DND-41 (cell line): ENCODE measurements around the gene RASL10B.
A peak's percentile ranks its signal among the peaks of the same experiment; 100 is the strongest.

ENCODE experiments used
- ATAC-seq: fragments of 200-7000 bp; cut with Tn5 transposase; 3 replicates; pipeline ENCODE4 v1.9.1; 2021; ENCODE audit warnings: low read depth; ENCODE audit not compliant: insufficient read depth
- DNase-seq: peaks from one replicate; pipeline ENCODE4 v3.0.0-alpha.2; 2020
- H2AFZ ChIP-seq: 2 replicates; pipeline ENCODE4 v1.6.0; 2012; ENCODE audit warnings: low read depth, low read length
- H3K27ac ChIP-seq: 2 replicates; pipeline ENCODE4 v1.5.1; 2012; ENCODE audit warnings: low read length, inconsistent platforms
- H3K27me3 ChIP-seq: fragments of 200-600 bp; sonication (generic); 2 replicates; pipeline ENCODE4 v1.6.0; 2012; ENCODE audit warnings: low read length, mild to moderate bottlenecking, inconsistent platforms; ENCODE audit not compliant: insufficient read depth, poor library complexity
- H3K36me3 ChIP-seq: 2 replicates; pipeline ENCODE4 v1.5.1; 2012; ENCODE audit warnings: low read length, inconsistent platforms; ENCODE audit not compliant: insufficient read depth
- H3K4me1 ChIP-seq: 2 replicates; pipeline ENCODE4 v1.5.1; 2012; ENCODE audit warnings: mild to moderate bottlenecking, low read length; ENCODE audit not compliant: insufficient read depth
- H3K4me2 ChIP-seq: 2 replicates; pipeline ENCODE4 v1.6.0; 2012; ENCODE audit warnings: mild to moderate bottlenecking, moderate library complexity, low read length, inconsistent platforms; ENCODE audit not compliant: insufficient read depth
- H3K4me3 ChIP-seq, 2 experiments: fragments of 200-600 bp in 1 of 2; shearing (Covaris generic) in 1 of 2; 2 replicates each; pipeline ENCODE4 v1.5.1; 2012 to 2016; ENCODE audit warnings: inconsistent platforms in 2 of 2, low read length in 2 of 2, mild to moderate bottlenecking in 2 of 2, low read depth in 1 of 2, moderate library complexity in 1 of 2
- H3K79me2 ChIP-seq: 2 replicates; pipeline ENCODE4 v1.6.0; 2012; ENCODE audit warnings: low read length, inconsistent platforms; ENCODE audit not compliant: insufficient read depth
- H3K9ac ChIP-seq: 2 replicates; pipeline ENCODE4 v1.6.0; 2012; ENCODE audit warnings: low read depth, mild to moderate bottlenecking, inconsistent platforms, low read length, moderate library complexity
- H3K9me3 ChIP-seq: 2 replicates; pipeline ENCODE4 v1.5.1; 2012; ENCODE audit warnings: low read length, moderate library complexity, mild to moderate bottlenecking, inconsistent platforms; ENCODE audit not compliant: insufficient read depth, severe bottlenecking
- H4K20me1 ChIP-seq: 2 replicates; pipeline ENCODE4 v1.6.0; 2012; ENCODE audit warnings: low read length; ENCODE audit not compliant: insufficient read depth
- EZH2 ChIP-seq: IDR thresholded peaks from 3 replicates; pipeline ENCODE4 v1.6.1; 2012; ENCODE audit warnings: borderline replicate concordance, low read depth, mild to moderate bottlenecking, moderate library complexity, low read length, inconsistent platforms; ENCODE audit not compliant: severe bottlenecking
- TF ChIP-seq, protein P1 (sequence below): IDR thresholded peaks from 2 replicates; pipeline ENCODE4 v1.5.1; 2012; ENCODE audit warnings: borderline replicate concordance, low read length, moderate library complexity, mild to moderate bottlenecking; ENCODE audit not compliant: poor library complexity, severe bottlenecking; ENCODE audit errors: extremely low read depth

RASL10B gene

DNA sequence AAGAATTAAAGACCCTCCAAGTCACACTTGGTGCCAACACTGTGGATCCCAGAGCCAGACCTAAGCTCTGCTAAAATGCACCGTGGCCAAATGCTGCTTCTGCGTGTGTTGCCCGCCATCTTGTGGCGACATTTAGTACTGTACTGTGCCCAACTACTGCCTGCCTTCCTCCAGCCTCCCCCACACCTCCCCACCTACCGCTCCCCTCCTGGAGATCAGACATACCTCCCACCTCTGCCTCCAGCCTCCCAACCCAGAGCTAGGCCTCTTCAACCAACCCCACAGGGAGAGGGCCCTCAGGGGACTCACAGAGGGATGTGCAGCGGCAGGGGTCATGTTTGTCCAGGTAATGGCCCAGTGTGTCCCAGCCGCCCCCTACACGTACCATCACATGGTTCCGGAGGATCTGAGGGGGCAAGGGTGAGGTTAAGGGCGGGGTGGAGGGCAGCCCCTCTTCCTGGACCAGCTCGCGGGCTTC lies 16.1 kb downstream of the RASL10B start:
- H3K4me1 ChIP-seq: peaks cover 11% of the 10 kb centered on the region
- no peaks in the 10 kb centered on the region for H3K36me3 ChIP-seq
- ATAC-seq (peak; percentile 93), DNase-seq (peak; percentile 81)
- TF ChIP-seq, protein P1, sequence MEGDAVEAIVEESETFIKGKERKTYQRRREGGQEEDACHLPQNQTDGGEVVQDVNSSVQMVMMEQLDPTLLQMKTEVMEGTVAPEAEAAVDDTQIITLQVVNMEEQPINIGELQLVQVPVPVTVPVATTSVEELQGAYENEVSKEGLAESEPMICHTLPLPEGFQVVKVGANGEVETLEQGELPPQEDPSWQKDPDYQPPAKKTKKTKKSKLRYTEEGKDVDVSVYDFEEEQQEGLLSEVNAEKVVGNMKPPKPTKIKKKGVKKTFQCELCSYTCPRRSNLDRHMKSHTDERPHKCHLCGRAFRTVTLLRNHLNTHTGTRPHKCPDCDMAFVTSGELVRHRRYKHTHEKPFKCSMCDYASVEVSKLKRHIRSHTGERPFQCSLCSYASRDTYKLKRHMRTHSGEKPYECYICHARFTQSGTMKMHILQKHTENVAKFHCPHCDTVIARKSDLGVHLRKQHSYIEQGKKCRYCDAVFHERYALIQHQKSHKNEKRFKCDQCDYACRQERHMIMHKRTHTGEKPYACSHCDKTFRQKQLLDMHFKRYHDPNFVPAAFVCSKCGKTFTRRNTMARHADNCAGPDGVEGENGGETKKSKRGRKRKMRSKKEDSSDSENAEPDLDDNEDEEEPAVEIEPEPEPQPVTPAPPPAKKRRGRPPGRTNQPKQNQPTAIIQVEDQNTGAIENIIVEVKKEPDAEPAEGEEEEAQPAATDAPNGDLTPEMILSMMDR: peak; percentile 96
- TF ChIP-seq EZH2: no peak
- H3K9me3 ChIP-seq: no peaks in the 10 kb centered on the region
- peaks cover 26% of the 10 kb centered on the region for H3K27me3 ChIP-seq
- H3K27ac ChIP-seq: no peak overlapping the region
- H3K4me2 ChIP-seq: no peak overlapping the region
- H4K20me1 ChIP-seq: peaks cover 9% of the 10 kb centered on the region
- H3K79me2 ChIP-seq: no peaks in the 10 kb centered on the region
- no peak overlapping the region for H3K4me3 ChIP-seq
- H2AFZ ChIP-seq: no peak overlapping the region
- no peak overlapping the region for H3K9ac ChIP-seq

DNA sequence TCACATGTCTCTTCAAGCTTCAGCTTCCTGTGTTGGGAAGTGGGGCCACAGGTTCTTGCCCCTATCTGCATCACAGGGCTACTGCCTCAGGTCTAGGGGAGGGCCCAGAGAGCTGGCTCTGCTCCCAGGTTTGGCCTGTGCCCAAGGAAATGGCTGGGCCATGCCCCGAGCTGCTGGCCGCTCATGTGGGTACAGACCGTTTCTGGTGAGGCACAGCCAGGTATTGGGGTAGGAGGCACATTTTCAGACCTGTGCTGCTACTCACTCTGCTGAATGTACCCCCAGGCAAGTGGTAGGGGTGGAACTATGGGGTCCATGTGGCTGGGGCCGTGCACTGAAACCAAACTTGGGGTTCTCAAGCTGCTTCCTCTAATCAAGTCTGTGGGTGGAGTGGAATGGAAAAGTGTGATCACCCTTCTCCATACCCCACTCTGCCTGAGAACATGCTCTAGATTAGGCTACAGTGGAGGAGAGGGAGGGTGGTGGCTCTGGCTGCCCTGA lies 17.0 kb downstream of the RASL10B start:
- peaks cover 11% of the 10 kb centered on the region for H3K4me1 ChIP-seq
- no peak overlapping the region for H3K9ac ChIP-seq
- TF ChIP-seq, protein P1: no peak
- TF ChIP-seq EZH2: no peak
- peaks cover 26% of the 10 kb centered on the region for H3K27me3 ChIP-seq
- no peaks in the 10 kb centered on the region for H3K79me2 ChIP-seq
- H3K36me3 ChIP-seq: no peaks in the 10 kb centered on the region
- no peaks in the 10 kb centered on the region for H3K9me3 ChIP-seq
- no peak overlapping the region for H3K4me3 ChIP-seq
- H3K4me2 ChIP-seq: no peak overlapping the region
- H3K27ac ChIP-seq: no peak overlapping the region
- DNase-seq (no peak), ATAC-seq (no peak)
- H4K20me1 ChIP-seq: peaks cover 9% of the 10 kb centered on the region
- no peak overlapping the region for H2AFZ ChIP-seq

DNA sequence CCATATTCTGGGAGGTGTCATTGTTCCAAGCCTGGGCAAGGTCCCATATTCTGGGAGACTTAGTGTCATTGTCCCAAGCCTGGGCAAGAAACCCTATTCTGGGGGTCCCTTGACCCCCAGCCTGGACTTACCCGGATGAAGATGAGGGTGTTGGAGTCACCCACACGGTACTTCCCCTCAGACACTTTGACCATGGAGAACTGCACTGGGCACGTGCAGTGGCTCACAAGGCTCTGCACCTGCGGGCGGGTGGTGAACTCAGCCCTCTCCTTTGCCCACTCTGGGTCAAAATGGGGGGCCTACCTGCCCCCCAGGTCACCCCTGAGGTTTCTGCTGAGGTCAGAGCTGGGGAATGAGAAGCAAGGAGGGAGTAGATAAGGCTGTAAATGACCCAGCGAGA lies 17.5 kb downstream of the RASL10B start:
- H3K9me3 ChIP-seq: no peaks in the 10 kb centered on the region
- no peak overlapping the region for H3K4me2 ChIP-seq
- no peak overlapping the region for H3K4me3 ChIP-seq
- peaks cover 26% of the 10 kb centered on the region for H3K27me3 ChIP-seq
- no peak overlapping the region for H3K27ac ChIP-seq
- H3K4me1 ChIP-seq: peaks cover 11% of the 10 kb centered on the region
- ATAC-seq (no peak), DNase-seq (no peak)
- H3K9ac ChIP-seq: no peak overlapping the region
- no peak overlapping the region for H2AFZ ChIP-seq
- no peaks in the 10 kb centered on the region for H3K36me3 ChIP-seq
- H4K20me1 ChIP-seq: peaks cover 9% of the 10 kb centered on the region
- no peak for TF ChIP-seq EZH2
- TF ChIP-seq, protein P1: no peak
- no peaks in the 10 kb centered on the region for H3K79me2 ChIP-seq
